NCI-H460 (cell line): ENCODE data around the gene CTBP2. TPM values are rescaled to one million over a fixed set of nuclear protein-coding genes. Genes with fewer than 3 reads are reported as not detected.

Experiments used
- DNase-seq: peaks from one replicate; pipeline ENCODE4 v3.0.0-alpha.2; 2016; ENCODE audit warnings: low read depth; ENCODE audit errors: extremely low read depth
- total RNA-seq: library from RNA; depleted of rRNA; stranded (reverse); fragments of >200 nt; shearing (Covaris generic); gene quantifications from 2 replicates; pipeline ENCODE4 v1.2.3, GENCODE V29; 2014

Gene CTBP2
- total RNA-seq, 1 experiment from 2014 or later = 75.1 TPM

- DNase-seq = no peak
Observed at GRCh38 chr10:125129076-125129458, 31.3 kb downstream of the CTBP2 start.

- DNase-seq = no peak
Observed at GRCh38 chr10:125128397-125129075, 31.8 kb downstream of the CTBP2 start.

GRCh38 chr10:125127986-125128385 lies 32.4 kb downstream of the CTBP2 start:
- no peak for DNase-seq

- DNase-seq = no peak
Observed at GRCh38 chr10:125127110-125127509, 33.3 kb downstream of the CTBP2 start.

- no peak for DNase-seq
Observed at GRCh38 chr10:125125951-125126735, 34.2 kb downstream of the CTBP2 start.

GRCh38 chr10:125124907-125125306 lies 35.5 kb downstream of the CTBP2 start:
- no peak for DNase-seq

- DNase-seq = no peak
Observed at GRCh38 chr10:125124115-125124487, 36.3 kb downstream of the CTBP2 start.

- DNase-seq = peak; percentile 90
Observed at GRCh38 chr10:125123476-125124114, 36.8 kb downstream of the CTBP2 start.

GRCh38 chr10:125122566-125122965 lies 37.8 kb downstream of the CTBP2 start:
- DNase-seq = no peak

- DNase-seq = no peak
Observed at GRCh38 chr10:125121003-125121402, 39.4 kb downstream of the CTBP2 start.

- peak; percentile 26 for DNase-seq
Observed at GRCh38 chr10:125120053-125120710, 40.2 kb downstream of the CTBP2 start.

- DNase-seq = no peak
Observed at GRCh38 chr10:125118701-125119100, 41.7 kb downstream of the CTBP2 start.

- no peak for DNase-seq
Observed at GRCh38 chr10:125118011-125118611, 42.3 kb downstream of the CTBP2 start.

- no peak for DNase-seq
Observed at GRCh38 chr10:125116652-125117310, 43.6 kb downstream of the CTBP2 start.

- no peak for DNase-seq
Observed at GRCh38 chr10:125116041-125116649, 44.2 kb downstream of the CTBP2 start.

- DNase-seq = no peak
Observed at GRCh38 chr10:125115409-125115808, 45.0 kb downstream of the CTBP2 start.

- no peak for DNase-seq
Observed at GRCh38 chr10:125114761-125115391, 45.5 kb downstream of the CTBP2 start.

GRCh38 chr10:125113691-125114371 lies 46.5 kb downstream of the CTBP2 start:
- no peak for DNase-seq
